ENCODE data around the gene TBC1D25.

The TBC1D25 gene

GRCh38 chrX:48539345-48540027, at the start of gene TBC1D25:
Gene TBC1D25 (plus strand): TSS chrX:48539714. CDS start chrX:48539798, 84 bp downstream.
- DNase-seq: peak; percentile 96 to 97

GRCh38 chrX:48489892-48490291, 49.6 kb upstream of the TBC1D25 start:
- DNase-seq: no peak

GRCh38 chrX:48490661-48491060, 48.9 kb upstream of the TBC1D25 start:
- no peak for DNase-seq

GRCh38 chrX:48491809-48492208, 47.7 kb upstream of the TBC1D25 start:
- no peak for DNase-seq

GRCh38 chrX:48492293-48492910, 47.1 kb upstream of the TBC1D25 start:
- no peak for DNase-seq

GRCh38 chrX:48493890-48494364, 45.6 kb upstream of the TBC1D25 start:
- DNase-seq: no peak

- DNase-seq: no peak
Measured at GRCh38 chrX:48496660-48497059, 42.9 kb upstream of the TBC1D25 start.

GRCh38 chrX:48497871-48498270, 41.6 kb upstream of the TBC1D25 start:
- no peak for DNase-seq

GRCh38 chrX:48498374-48498809, 41.1 kb upstream of the TBC1D25 start:
- no peak for DNase-seq

GRCh38 chrX:48504261-48504660, 35.3 kb upstream of the TBC1D25 start:
- DNase-seq: no peak

GRCh38 chrX:48505481-48505880, 34.0 kb upstream of the TBC1D25 start:
- DNase-seq: no peak

GRCh38 chrX:48507246-48507645, 32.3 kb upstream of the TBC1D25 start:
- DNase-seq: no peak

GRCh38 chrX:48508400-48509244, 30.9 kb upstream of the TBC1D25 start, which contains the start of gene PORCN:
Gene PORCN (plus strand): TSS chrX:48508992. CDS start chrX:48509821, 829 bp downstream.
- peak; percentile 73 to 74 for DNase-seq

GRCh38 chrX:48509245-48509590, 30.3 kb upstream of the TBC1D25 start:
- DNase-seq: no peak

- no peak for DNase-seq
Measured at GRCh38 chrX:48509619-48510018, 29.9 kb upstream of the TBC1D25 start.

GRCh38 chrX:48511560-48511959, 28.0 kb upstream of the TBC1D25 start:
- DNase-seq: no peak

GRCh38 chrX:48512371-48512935, 27.1 kb upstream of the TBC1D25 start:
- DNase-seq: no peak

GRCh38 chrX:48513670-48514069, 25.8 kb upstream of the TBC1D25 start:
- no peak for DNase-seq

- no peak for DNase-seq
Measured at GRCh38 chrX:48514126-48514806, 25.2 kb upstream of the TBC1D25 start.

GRCh38 chrX:48514868-48515460, 24.6 kb upstream of the TBC1D25 start:
- DNase-seq: no peak

- DNase-seq: no peak
Measured at GRCh38 chrX:48515842-48516241, 23.7 kb upstream of the TBC1D25 start.

- no peak for DNase-seq
Measured at GRCh38 chrX:48516285-48516684, 23.2 kb upstream of the TBC1D25 start.
